MCF 10A (cell line): Measurements from ENCODE around the gene PLCD3. TPM values are rescaled to one million over a fixed set of nuclear protein-coding genes. Genes with fewer than 3 reads are reported as not detected.

Experiments
- BruUV-seq: library from RNA; stranded (reverse); fragments of 400-500 nt; replicated peaks from 2 replicates; lab custom pipeline; 2021; lab: Mats Ljungman, UMichigan
- CTCF ChIA-PET: fragments of 300-600 bp; sonication (Branson Sonifier 250); formaldehyde crosslinking; extraction: SDS; loops from one replicate; lab custom pipeline; 2021; ENCODE audit warnings: antibody characterized with exemption, inconsistent platforms; lab: Yijun Ruan, JAX
- POLR2A ChIA-PET: fragments of 300-600, 350-650 bp; sonication (Branson Sonifier 250); formaldehyde crosslinking; extraction: SDS; loops from one replicate; lab custom pipeline; 2020; ENCODE audit warnings: antibody characterized with exemption, inconsistent platforms; lab: Yijun Ruan, JAX
- DNase-seq: peaks from one replicate; pipeline ENCODE4 v3.0.0-alpha.2; 2018; ENCODE audit not compliant: unreplicated experiment
- H3K27ac Mint-ChIP-seq: one replicate; pipeline ENCODE4 v1.8.0; 2022; ENCODE audit warnings: mild to moderate bottlenecking, low read depth, mixed read lengths; ENCODE audit not compliant: unreplicated experiment
- H3K27me3 Mint-ChIP-seq: one replicate; pipeline ENCODE4 v1.8.0; 2022; ENCODE audit warnings: mixed read lengths; ENCODE audit not compliant: insufficient read depth, unreplicated experiment
- H3K36me3 Mint-ChIP-seq: one replicate; pipeline ENCODE4 v1.8.0; 2022; ENCODE audit warnings: mild to moderate bottlenecking, moderate library complexity, mixed read lengths; ENCODE audit not compliant: insufficient read depth, unreplicated experiment
- H3K4me1 Mint-ChIP-seq: one replicate; pipeline ENCODE4 v1.8.0; 2022; ENCODE audit warnings: mixed read lengths; ENCODE audit not compliant: insufficient read depth, unreplicated experiment
- H3K4me3 Mint-ChIP-seq: one replicate; pipeline ENCODE4 v1.8.0; 2022; ENCODE audit warnings: mild to moderate bottlenecking, moderate library complexity, mixed read lengths; ENCODE audit not compliant: unreplicated experiment
- H3K9me3 Mint-ChIP-seq: one replicate; pipeline ENCODE4 v1.8.0; 2022; ENCODE audit warnings: mixed read lengths; ENCODE audit not compliant: unreplicated experiment
- CTCF ChIP-seq: fragments of 200-600 bp; IDR thresholded peaks from one replicate; pipeline ENCODE4 v1.8.0; 2022; ENCODE audit warnings: antibody characterized with exemption, mild to moderate bottlenecking; ENCODE audit not compliant: unreplicated experiment
- intact Hi-C: fragments of 100-400 bp; cut with micrococcal nuclease; formaldehyde crosslinking; loops from 2 replicates; pipeline ENCODE4 v1.14.1; 2022
- total RNA-seq: library from RNA; stranded (reverse); gene quantifications from 2 replicates; pipeline ENCODE4 v1.2.3, GENCODE V29; 2022

PLCD3 gene
- total RNA-seq, 1 experiment from 2014 or later = 69.7 TPM

- ChIA-PET POLR2A (interaction anchor here (0.6 to 7.3 kb wide), 21 partner anchors 9 to 218 kb away, joined by 3 to 54 read pairs (median 4); partner anchors contain the start of genes DCAKD, EFTUD2, HEXIM1 and NMT1), CTCF (interaction anchor here (0.8 to 3.1 kb wide), 10 partner anchors 28 to 189 kb away, joined by 3 to 16 read pairs (median 3); partner anchors contain the start of gene ACBD4)
- intact Hi-C loops = loop anchor here (2.0 kb wide), 1 partner anchor 23 kb away; no protein-coding TSS in a partner anchor
- Mint-ChIP-seq H3K27ac (peak overlapping the region; percentile 80), H3K4me3 (peak overlapping the region; percentile 6), H3K4me1 (peaks cover 26% of the 10 kb centered on the region), H3K36me3 (peaks cover 87% of the 10 kb centered on the region), H3K9me3 (no peaks in the 10 kb centered on the region), H3K27me3 (no peaks in the 10 kb centered on the region)
- TF ChIP-seq CTCF = no peak
- no TSS peak for BruUV-seq
- peak; percentile 40 for DNase-seq
Measured at GRCh38 chr17:45101883-45102811, 30.2 kb downstream of the PLCD3 start.

- DNase-seq = no peak
- no TSS peak for BruUV-seq
- ChIA-PET POLR2A (interaction anchor here (0.6 to 7.3 kb wide), 13 partner anchors 8 to 213 kb away, joined by 3 to 54 read pairs (median 7); partner anchors contain the start of genes DCAKD and NMT1), CTCF (interaction anchor here (1.1 to 3.3 kb wide), 5 partner anchors 28 to 54 kb away, joined by 3 to 17 read pairs (median 12); partner anchors contain the start of genes ACBD4 and PLCD3)
- H3K27me3 Mint-ChIP-seq = no peaks in the 10 kb centered on the region
- TF ChIP-seq CTCF = no peak
- H3K9me3 Mint-ChIP-seq = no peaks in the 10 kb centered on the region
- H3K4me3 Mint-ChIP-seq = peak overlapping the region; percentile 6
- peaks cover 86% of the 10 kb centered on the region for H3K36me3 Mint-ChIP-seq
- peak overlapping the region; percentile 80 for H3K27ac Mint-ChIP-seq
- intact Hi-C loops = no loop called here
- peaks cover 28% of the 10 kb centered on the region for H3K4me1 Mint-ChIP-seq
Measured at GRCh38 chr17:45101546-45101882, 30.8 kb downstream of the PLCD3 start.

- intact Hi-C loops = loop anchor here (1.0 to 10.0 kb wide), 4 partner anchors 48 to 194 kb away; partner anchors contain the start of gene DCAKD
- peaks cover 83% of the 10 kb centered on the region for H3K36me3 Mint-ChIP-seq
- no peaks in the 10 kb centered on the region for H3K9me3 Mint-ChIP-seq
- peak overlapping the region; percentile 86 for H3K27ac Mint-ChIP-seq
- peaks cover 33% of the 10 kb centered on the region for H3K4me1 Mint-ChIP-seq
- DNase-seq = peak; percentile 85
- ChIA-PET POLR2A (interaction anchor here (0.8 to 7.3 kb wide), 20 partner anchors 9 to 200 kb away, joined by 3 to 54 read pairs (median 4); partner anchors contain the start of genes ACBD4, EFTUD2, HEXIM1 and NMT1), CTCF (interaction anchor here (0.5 to 8.1 kb wide), 49 partner anchors 10 to 328 kb away, joined by 3 to 67 read pairs (median 4); partner anchors contain the start of genes ACBD4, EFTUD2, NMT1 and PLCD3)
- H3K4me3 Mint-ChIP-seq = no peak overlapping the region
- BruUV-seq = no TSS peak
- H3K27me3 Mint-ChIP-seq = no peaks in the 10 kb centered on the region
- peak; percentile 93 for TF ChIP-seq CTCF
Measured at GRCh38 chr17:45098869-45099616, 33.3 kb downstream of the PLCD3 start.
